Neuronal stem cell (in vitro differentiated cells): ENCODE measurements around the gene KHSRP.
A peak's percentile ranks its signal among the peaks of the same experiment; 100 is the strongest.

ENCODE experiments used
- DNase-seq: peaks from one replicate; pipeline ENCODE4 v3.0.0-alpha.2; 2013; ENCODE audit warnings: low spot score
- H2AFZ ChIP-seq: one replicate; pipeline ENCODE4 v1.6.1; 2013; ENCODE audit warnings: mild to moderate bottlenecking, low read length, inconsistent platforms
- H2AK5ac ChIP-seq: 2 replicates; pipeline ENCODE4 v1.6.1; 2013; ENCODE audit warnings: low read depth, mild to moderate bottlenecking, inconsistent platforms, low read length, moderate library complexity, mixed read lengths
- H2BK120ac ChIP-seq: 2 replicates; pipeline ENCODE4 v1.6.1; 2013; ENCODE audit warnings: low read depth, mild to moderate bottlenecking, inconsistent platforms, low read length, moderate library complexity, mixed read lengths
- H2BK12ac ChIP-seq: one replicate; pipeline ENCODE4 v1.6.1; 2013; ENCODE audit warnings: low read length, inconsistent platforms
- H2BK15ac ChIP-seq: 2 replicates; pipeline ENCODE4 v1.6.1; 2013; ENCODE audit warnings: mild to moderate bottlenecking, low read length, inconsistent platforms, mixed read lengths
- H2BK5ac ChIP-seq: one replicate; pipeline ENCODE4 v1.6.1; 2013; ENCODE audit warnings: inconsistent platforms, mild to moderate bottlenecking, low read length, moderate library complexity
- H3K14ac ChIP-seq: one replicate; pipeline ENCODE4 v1.6.1; 2013; ENCODE audit warnings: low read length, inconsistent platforms
- H3K18ac ChIP-seq: 2 replicates; pipeline ENCODE4 v1.6.1; 2013; ENCODE audit warnings: low read length, inconsistent platforms
- H3K23ac ChIP-seq: 2 replicates; pipeline ENCODE4 v1.6.1; 2013; ENCODE audit warnings: low read depth, mild to moderate bottlenecking, mixed read lengths, low read length, inconsistent platforms; ENCODE audit not compliant: poor library complexity
- H3K27ac ChIP-seq: replicated peaks from 3 replicates; pipeline ENCODE4 v1.5.1; 2013; ENCODE audit warnings: low read length, inconsistent platforms
- H3K27me3 ChIP-seq, 3 experiments: 2 replicates each; pipeline ENCODE4 v1.6.1; 2013; ENCODE audit warnings: low read length in 3 of 3, mild to moderate bottlenecking in 2 of 3, inconsistent platforms in 1 of 3, low read depth in 1 of 3, mixed read lengths in 1 of 3, moderate library complexity in 1 of 3; ENCODE audit not compliant: control insufficient read depth in 3 of 3, insufficient read depth in 3 of 3
- H3K36me3 ChIP-seq, 2 donors: replicated peaks in 1 of 2; 2 replicates each; pipeline ENCODE4 v1.6.1; 2013; ENCODE audit warnings: low read length in 2 of 2; ENCODE audit not compliant: control insufficient read depth in 2 of 2, insufficient read depth in 2 of 2
- H3K4ac ChIP-seq: 2 replicates; pipeline ENCODE4 v1.6.1; 2013; ENCODE audit warnings: inconsistent platforms, mild to moderate bottlenecking, low read length, moderate library complexity
- H3K4me1 ChIP-seq, 2 donors: 1 replicate in 1 of 2; 2 replicates in 1 of 2; pipeline ENCODE4 v1.6.1; 2013; ENCODE audit warnings: low read length in 2 of 2, low read depth in 1 of 2; ENCODE audit not compliant: control insufficient read depth in 2 of 2, insufficient read depth in 1 of 2
- H3K4me2 ChIP-seq: one replicate; pipeline ENCODE4 v1.6.1; 2013; ENCODE audit warnings: mild to moderate bottlenecking, low read length, inconsistent platforms; ENCODE audit not compliant: insufficient read depth, poor library complexity, severe bottlenecking
- H3K4me3 ChIP-seq, 2 donors: 2 replicates each; pipeline ENCODE4 v1.5.1; 2013; ENCODE audit warnings: low read length in 2 of 2, mild to moderate bottlenecking in 2 of 2, inconsistent platforms in 1 of 2, moderate library complexity in 1 of 2
- H3K79me1 ChIP-seq: one replicate; pipeline ENCODE4 v1.6.1; 2013; ENCODE audit warnings: low read depth, mild to moderate bottlenecking, inconsistent platforms, low read length, moderate library complexity
- H3K9ac ChIP-seq: one replicate; pipeline ENCODE4 v1.6.1; 2013; ENCODE audit warnings: mild to moderate bottlenecking, low read depth, low read length, inconsistent platforms; ENCODE audit not compliant: poor library complexity
- H3K9me3 ChIP-seq, 2 donors: replicated peaks in 1 of 2; 2 replicates each; pipeline versions ENCODE3 to v1.6.1; 2013; ENCODE audit warnings: low read length in 2 of 2, mild to moderate bottlenecking in 2 of 2, inconsistent platforms in 1 of 2, low read depth in 1 of 2, mixed read lengths in 1 of 2, moderate library complexity in 1 of 2; ENCODE audit not compliant: control insufficient read depth in 2 of 2, insufficient read depth in 1 of 2
- H4K8ac ChIP-seq: one replicate; pipeline ENCODE4 v1.6.1; 2013; ENCODE audit warnings: low read depth, mild to moderate bottlenecking, inconsistent platforms, low read length, moderate library complexity
- H4K91ac ChIP-seq: one replicate; pipeline ENCODE4 v1.6.1; 2013; ENCODE audit warnings: low read length, low read depth, mild to moderate bottlenecking, inconsistent platforms; ENCODE audit not compliant: poor library complexity
- WGBS, 2 donors: extraction: QIAGEN DNeasy Blood & Tissue Kit; methylation state at CpG; one replicate each; pipeline ENCODE4 v1.1.7; 2013; ENCODE audit warnings: missing lambda C conversion rate in 2 of 2, mixed read lengths in 1 of 2; ENCODE audit not compliant: insufficient read length in 2 of 2, insufficient replicate concordance in 1 of 2; ENCODE audit errors: extremely low coverage in 2 of 2; 5-methylcytosine and 5-hydroxymethylcytosine counted together

KHSRP gene

GRCh38 chr19:6465006-6465405 lies 40.4 kb upstream of the KHSRP start:
- Histone ChIP-seq H3K27ac (no peak overlapping the region), H2BK120ac (no peak overlapping the region), H3K9me3 (peaks cover 0 to 2% of the 10 kb centered on the region in 2 donors), H4K8ac (no peak overlapping the region), H3K18ac (peak overlapping the region; percentile 42), H2AK5ac (peak overlapping the region; percentile 6), H3K79me1 (no peaks in the 10 kb centered on the region), H3K14ac (no peak overlapping the region), H3K9ac (no peak overlapping the region), H2BK15ac (no peak overlapping the region), H2BK5ac (no peak overlapping the region), H4K91ac (no peak overlapping the region), H3K27me3 (peaks cover 12 to 70% (median 33%) of the 10 kb centered on the region in 3 experiments), H2AFZ (no peak overlapping the region), H3K4me2 (no peak overlapping the region), H3K36me3 (no peaks in the 10 kb centered on the region), H3K23ac (no peak overlapping the region), H2BK12ac (no peak overlapping the region), H3K4me1 (peaks cover 2 to 3% of the 10 kb centered on the region in 2 donors), H3K4me3 (no peak overlapping the region), H3K4ac (no peak overlapping the region)
- WGBS, 2 donors = no CpG with 5 or more reads among the region's 9 CpGs
- no peak for DNase-seq

DNA sequence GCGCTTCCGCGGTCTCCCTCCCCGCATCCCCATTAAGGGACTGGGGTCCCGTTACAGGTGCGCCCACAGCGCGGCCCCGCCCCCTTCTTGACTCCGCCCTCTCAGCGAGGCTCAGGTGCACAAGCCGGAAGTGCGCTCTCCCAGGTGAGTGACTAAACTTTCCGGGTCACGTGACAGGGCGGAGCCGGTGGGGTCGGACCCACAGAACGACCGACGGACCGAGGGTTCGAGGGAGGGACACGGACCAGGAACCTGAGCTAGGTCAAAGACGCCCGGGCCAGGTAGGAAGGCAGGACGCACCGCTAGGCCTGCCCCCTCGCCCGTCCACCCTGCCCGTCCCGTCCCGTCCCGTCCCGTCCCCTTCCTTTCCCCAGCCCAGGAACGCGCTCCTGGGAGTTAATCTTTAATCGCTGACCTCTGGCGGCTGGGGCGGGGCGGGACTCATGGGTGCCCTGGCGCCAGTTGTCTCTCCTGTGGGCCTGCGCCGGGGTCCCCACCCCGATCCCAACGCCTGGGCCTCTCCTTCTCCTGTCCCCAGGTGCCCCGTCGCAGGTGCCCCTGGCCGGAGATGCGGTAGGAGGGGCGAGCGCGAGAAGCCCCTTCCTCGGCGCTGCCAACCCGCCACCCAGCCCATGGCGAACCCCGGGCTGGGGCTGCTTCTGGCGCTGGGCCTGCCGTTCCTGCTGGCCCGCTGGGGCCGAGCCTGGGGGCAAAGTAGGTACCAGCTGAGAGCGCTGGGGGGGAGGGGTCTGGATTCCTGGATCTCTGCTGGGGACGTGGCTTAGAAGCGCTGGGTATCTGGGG lies 39.7 kb upstream of the KHSRP start, which contains the start of gene CRB3:
TSS of gene CRB3 (plus strand) at position 202 of the 804 bp plus-strand sequence. CDS start at position 633, 431 bp downstream.
- no peak for DNase-seq
- peak within 1 kb of the TSS; percentile 64 for H2AFZ ChIP-seq
- H3K79me1 ChIP-seq = no peaks in the 10 kb centered on the region
- H3K4me3 ChIP-seq = peak within 1 kb of the TSS in 1 of 2 donors; percentile 52
- no peak within 1 kb of the TSS for H3K27ac ChIP-seq
- no peaks in the 10 kb centered on the region for H3K36me3 ChIP-seq
- H2AK5ac ChIP-seq = peak within 1 kb of the TSS; percentile 15
- peaks cover 0 to 2% of the 10 kb centered on the region in 2 donors for H3K9me3 ChIP-seq
- H3K27me3 ChIP-seq = peaks cover 12 to 68% (median 33%) of the 10 kb centered on the region in 3 experiments
- no peak within 1 kb of the TSS for H3K14ac ChIP-seq
- peak within 1 kb of the TSS; percentile 85 for H3K18ac ChIP-seq
- no CpG with 5 or more reads among the region's 65 CpGs for WGBS, 2 donors
- no peak within 1 kb of the TSS for H4K91ac ChIP-seq
- peak within 1 kb of the TSS; percentile 67 for H2BK15ac ChIP-seq
- peak within 1 kb of the TSS; percentile 60 for H3K9ac ChIP-seq
- H3K23ac ChIP-seq = peak within 1 kb of the TSS; percentile 89
- peak within 1 kb of the TSS; percentile 45 for H3K4me2 ChIP-seq
- H4K8ac ChIP-seq = peak within 1 kb of the TSS; percentile 17
- peak within 1 kb of the TSS; percentile 5 for H2BK120ac ChIP-seq
- H2BK12ac ChIP-seq = no peak within 1 kb of the TSS
- H3K4ac ChIP-seq = no peak within 1 kb of the TSS
- peaks cover 2 to 3% of the 10 kb centered on the region in 2 donors for H3K4me1 ChIP-seq
- H2BK5ac ChIP-seq = no peak within 1 kb of the TSS

DNA sequence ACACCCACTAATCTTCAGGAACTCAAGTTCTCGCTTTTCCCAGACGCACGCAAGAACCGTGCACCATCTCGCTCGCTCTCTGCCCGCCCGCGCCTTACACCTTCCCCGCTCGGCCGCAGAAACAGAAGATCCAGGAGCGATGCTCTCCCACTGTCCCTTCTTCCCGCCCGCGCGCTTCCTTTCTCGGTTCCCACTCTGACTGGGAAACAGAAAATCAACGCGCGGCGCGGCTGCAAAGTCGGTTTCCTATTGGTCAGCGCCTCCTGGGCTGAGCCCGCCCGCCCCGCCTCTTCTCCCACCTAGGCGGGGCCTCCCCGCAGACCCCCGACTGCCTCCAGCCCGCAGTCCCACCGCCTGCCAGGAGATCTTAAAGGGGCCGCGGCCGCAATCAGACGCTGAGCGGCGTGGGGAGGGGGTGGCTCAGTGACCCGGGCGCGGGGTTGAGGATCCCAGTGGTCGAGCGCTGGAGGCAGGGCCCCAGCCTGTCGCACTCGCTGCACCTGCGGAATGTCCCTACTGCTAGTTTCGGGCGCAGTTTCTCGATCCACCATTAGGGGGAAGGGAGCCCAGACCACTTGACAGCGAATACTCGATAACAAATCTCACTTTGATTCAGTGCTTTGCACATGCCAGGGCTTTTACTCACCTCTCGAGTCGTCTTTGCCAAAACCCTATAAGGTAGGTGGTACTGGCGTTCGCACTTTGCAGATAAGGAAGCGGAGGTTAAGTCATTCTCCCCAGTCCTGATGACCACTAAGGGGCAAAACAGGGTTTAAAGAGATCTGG lies 35.7 kb upstream of the KHSRP start:
- Histone ChIP-seq H2AK5ac (no peak overlapping the region), H3K23ac (peak overlapping the region; percentile 85), H3K27ac (peak overlapping the region; percentile 49), H3K4ac (peak overlapping the region; percentile 53), H3K9me3 (peaks cover 2% of the 10 kb centered on the region in 2 donors), H2AFZ (peak overlapping the region; percentile 96), H2BK12ac (no peak overlapping the region), H4K8ac (no peak overlapping the region), H3K14ac (no peak overlapping the region), H3K27me3 (peaks cover 12 to 32% (median 27%) of the 10 kb centered on the region in 3 experiments), H3K4me3 (peak overlapping the region; percentile 51 to 85), H2BK5ac (peak overlapping the region; percentile 94), H2BK120ac (no peak overlapping the region), H3K4me1 (peaks cover 5 to 7% of the 10 kb centered on the region in 2 donors), H3K9ac (peak overlapping the region; percentile 84), H3K79me1 (peaks cover 6% of the 10 kb centered on the region), H3K36me3 (peaks cover 4 to 16% of the 10 kb centered on the region in 2 donors), H2BK15ac (no peak overlapping the region), H4K91ac (no peak overlapping the region), H3K18ac (peak overlapping the region; percentile 92), H3K4me2 (peak overlapping the region; percentile 94)
- WGBS, 2 donors = no CpG with 5 or more reads among the region's 57 CpGs
- peak; percentile 99 for DNase-seq
